GOT3 (cell line): ENCODE results near the gene KY.

Experiments used
- DNase-seq: peaks from one replicate; lab custom pipeline; 2025; ENCODE audit warnings: mixed read lengths; lab: John Stamatoyannopoulos, UW

Gene KY

GRCh38 chr3:134667956-134668355, 17.1 kb upstream of the KY start:
- DNase-seq, result no peak

GRCh38 chr3:134667406-134667805, 16.6 kb upstream of the KY start:
- DNase-seq, result no peak

- DNase-seq, result peak; percentile 48
Measured at GRCh38 chr3:134666885-134667284, 16.1 kb upstream of the KY start.

GRCh38 chr3:134666466-134666865, 15.6 kb upstream of the KY start:
- DNase-seq, result peak; percentile 48

- no peak for DNase-seq
Measured at GRCh38 chr3:134666052-134666451, 15.2 kb upstream of the KY start.

GRCh38 chr3:134665243-134665642, 14.4 kb upstream of the KY start:
- DNase-seq, result no peak

GRCh38 chr3:134663721-134664456, 13.1 kb upstream of the KY start:
- no peak for DNase-seq

- no peak for DNase-seq
Measured at GRCh38 chr3:134660046-134660441, 9.2 kb upstream of the KY start.

- DNase-seq, result no peak
Measured at GRCh38 chr3:134659391-134660045, 8.7 kb upstream of the KY start.

GRCh38 chr3:134658555-134658954, 7.7 kb upstream of the KY start:
- DNase-seq, result no peak

GRCh38 chr3:134656211-134656800, 5.5 kb upstream of the KY start:
- no peak for DNase-seq

- no peak for DNase-seq
Measured at GRCh38 chr3:134655706-134656105, 4.9 kb upstream of the KY start.

- no peak for DNase-seq
Measured at GRCh38 chr3:134654031-134654430, 3.2 kb upstream of the KY start.

- DNase-seq, result no peak
Measured at GRCh38 chr3:134652886-134653630, 2.2 kb upstream of the KY start.

GRCh38 chr3:134652409-134652831, 1.6 kb upstream of the KY start:
- peak; percentile 71 for DNase-seq

GRCh38 chr3:134651347-134652041, 672 bp upstream of the KY start:
- peak; percentile 43 for DNase-seq

GRCh38 chr3:134649106-134649705, 1.6 kb downstream of the KY start:
- DNase-seq, result no peak

- DNase-seq, result no peak
Measured at GRCh38 chr3:134647902-134648760, 2.7 kb downstream of the KY start.

GRCh38 chr3:134646086-134646485, 4.7 kb downstream of the KY start:
- DNase-seq, result no peak

GRCh38 chr3:134645515-134645914, 5.3 kb downstream of the KY start:
- DNase-seq, result no peak
